Measurements from ENCODE around the gene VEZF1. TPM values are rescaled to one million over a fixed set of nuclear protein-coding genes. Genes with fewer than 3 reads are reported as not detected.

Gene VEZF1
- total and polyA plus RNA-seq, 2 donors (not counting 3 experiments of a cell fraction or from before 2014, with no cell fraction given): 27.8 to 59.0 TPM

DNA sequence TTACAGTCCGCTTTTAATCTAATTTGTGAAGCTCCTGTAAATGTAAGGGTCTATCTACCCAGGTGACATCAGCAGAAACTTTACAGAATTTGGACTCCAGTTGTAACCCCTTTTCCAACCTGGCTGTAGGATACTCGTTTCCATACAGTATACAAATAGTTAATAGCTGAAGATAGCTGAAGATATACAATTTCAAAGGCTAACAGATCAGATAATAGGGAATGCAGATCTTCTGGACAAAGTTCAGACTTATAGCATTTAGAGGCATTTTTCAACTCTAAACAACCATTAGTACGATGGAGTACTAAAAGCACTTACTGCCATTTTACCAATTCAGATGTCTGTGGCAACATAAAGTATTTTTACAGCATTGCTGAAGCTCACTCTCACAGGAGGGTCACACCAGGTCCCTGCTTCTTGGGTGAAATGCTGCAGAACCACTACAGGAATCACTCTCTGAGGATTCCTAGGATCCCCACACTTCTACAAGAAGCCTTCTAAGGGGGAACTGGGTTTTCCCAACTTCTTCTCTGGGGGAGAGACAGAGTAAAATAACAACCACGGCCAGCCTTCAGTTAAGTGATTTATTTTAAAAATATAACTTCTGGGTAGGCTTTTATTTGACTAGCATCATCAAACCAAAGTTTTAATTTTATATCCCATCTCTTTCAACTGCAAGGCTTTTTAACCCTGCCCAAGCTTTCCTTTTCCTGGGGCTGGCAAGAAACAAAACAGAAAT lies 2.9 kb downstream of the VEZF1 start:
- TF ChIP-seq JUN (IDR thresholded peaks at IDR 0.05; ENCODE audit: borderline replicate concordance, insufficient read depth, insufficient read length, low read depth): no peak
- TF ChIP-seq MYC (IDR thresholded peaks at IDR 0.05; ENCODE audit: low read depth, low read length): no peak
- TF ChIP-seq, protein P1, sequence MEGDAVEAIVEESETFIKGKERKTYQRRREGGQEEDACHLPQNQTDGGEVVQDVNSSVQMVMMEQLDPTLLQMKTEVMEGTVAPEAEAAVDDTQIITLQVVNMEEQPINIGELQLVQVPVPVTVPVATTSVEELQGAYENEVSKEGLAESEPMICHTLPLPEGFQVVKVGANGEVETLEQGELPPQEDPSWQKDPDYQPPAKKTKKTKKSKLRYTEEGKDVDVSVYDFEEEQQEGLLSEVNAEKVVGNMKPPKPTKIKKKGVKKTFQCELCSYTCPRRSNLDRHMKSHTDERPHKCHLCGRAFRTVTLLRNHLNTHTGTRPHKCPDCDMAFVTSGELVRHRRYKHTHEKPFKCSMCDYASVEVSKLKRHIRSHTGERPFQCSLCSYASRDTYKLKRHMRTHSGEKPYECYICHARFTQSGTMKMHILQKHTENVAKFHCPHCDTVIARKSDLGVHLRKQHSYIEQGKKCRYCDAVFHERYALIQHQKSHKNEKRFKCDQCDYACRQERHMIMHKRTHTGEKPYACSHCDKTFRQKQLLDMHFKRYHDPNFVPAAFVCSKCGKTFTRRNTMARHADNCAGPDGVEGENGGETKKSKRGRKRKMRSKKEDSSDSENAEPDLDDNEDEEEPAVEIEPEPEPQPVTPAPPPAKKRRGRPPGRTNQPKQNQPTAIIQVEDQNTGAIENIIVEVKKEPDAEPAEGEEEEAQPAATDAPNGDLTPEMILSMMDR (IDR thresholded peaks at IDR 0.05; ENCODE audit: extremely low read depth in 1 of 2, insufficient read depth in 1 of 2, low read depth in 1 of 2, low read length in 2 of 2): no peak
- TF ChIP-seq GATA2 (IDR thresholded peaks at IDR 0.05; ENCODE audit: insufficient read depth, insufficient read length, low read depth, low read length): no peak
- no peak for TF ChIP-seq POLR2AphosphoS5 (IDR thresholded peaks at IDR 0.05; ENCODE audit: insufficient read depth, low read depth, low read length)
- no peak for TF ChIP-seq EZH2 (IDR thresholded peaks at IDR 0.05; ENCODE audit: borderline replicate concordance, low read depth, low read length, severe bottlenecking)
- no peak for TF ChIP-seq FOS (IDR thresholded peaks at IDR 0.05; ENCODE audit: borderline replicate concordance, insufficient read depth, low read length)
- TF ChIP-seq, protein P2, sequence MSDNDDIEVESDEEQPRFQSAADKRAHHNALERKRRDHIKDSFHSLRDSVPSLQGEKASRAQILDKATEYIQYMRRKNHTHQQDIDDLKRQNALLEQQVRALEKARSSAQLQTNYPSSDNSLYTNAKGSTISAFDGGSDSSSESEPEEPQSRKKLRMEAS (IDR thresholded peaks at IDR 0.05; ENCODE audit: insufficient read depth, insufficient read length): no peak
- no peak for TF ChIP-seq POLR2A (IDR thresholded peaks at IDR 0.05; ENCODE audit: low read depth, low read length)
- Histone ChIP-seq H3K9me3 (replicated peaks; ENCODE audit: control insufficient read depth, insufficient read depth, low read length) (no peaks in the 10 kb centered on the region), H2AFZ (ENCODE audit: low read depth, low read length) (no peak overlapping the region), H3K9ac (replicated peaks; ENCODE audit: extremely low read depth, insufficient read depth, low read length) (peak overlapping the region; percentile 13), H3K4me1 (ENCODE audit: control insufficient read depth, extremely low read depth, insufficient read depth, low read length) (peaks cover 38% of the 10 kb centered on the region), H3K27me3 (ENCODE audit: control insufficient read depth in 2 of 2, insufficient read depth in 2 of 2, low read length in 2 of 2) (no peaks in the 10 kb centered on the region), H3K9me1 (replicated peaks; ENCODE audit: control insufficient read depth, extremely low read depth, insufficient read depth, low read length) (no peaks in the 10 kb centered on the region), H3K79me2 (ENCODE audit: control insufficient read depth, insufficient read depth, low read length) (peaks cover 69% of the 10 kb centered on the region), H3K4me2 (ENCODE audit: insufficient read depth, low read length) (peak overlapping the region; percentile 97), H3K4me3 (replicated peaks in 1 of 3; ENCODE audit: insufficient read depth in 1 of 3, low read depth in 1 of 3, low read length in 3 of 3) (no peak overlapping the region), H3K36me3 (ENCODE audit: control insufficient read depth in 2 of 2, extremely low read depth in 1 of 2, insufficient read depth in 2 of 2, low read length in 2 of 2) (peaks cover 5 to 14% of the 10 kb centered on the region in 2 experiments), H4K20me1 (replicated peaks; ENCODE audit: control insufficient read depth, extremely low read depth, insufficient read depth, low read length) (no peaks in the 10 kb centered on the region), H3K27ac (ENCODE audit: insufficient read depth, low read depth, low read length) (peak overlapping the region; percentile 44)
- intact Hi-C loops (cut with micrococcal nuclease): loop anchor here (1.0 to 2.0 kb wide), 2 partner anchors 14 to 31 kb away; no protein-coding TSS in a partner anchor
- BruUV-seq (replicated peaks): no TSS peak
- POLR2A ChIA-PET: interaction anchor here (0.6 to 1.2 kb wide), 2 partner anchors 29 to 98 kb away, joined by 3 to 4 read pairs; partner anchors contain the start of gene DYNLL2
- FAIRE-seq: no peak
- DNase-seq (ENCODE audit: low read depth, low spot score): no peak
- dilution Hi-C loops (cut with MboI; ENCODE audit: extremely low pct_ligation_motif_present, low sequenced_read_pairs): loop anchor here (25.0 kb wide), 1 partner anchor 123 kb away; the partner anchor contains the start of gene MRPS23
- CTCF ChIA-PET: interaction anchor here (0.7 to 3.2 kb wide), 13 partner anchors 9 to 131 kb away, joined by 3 to 46 read pairs (median 13); partner anchors contain the start of gene CUEDC1

All from endothelial cell of umbilical vein (primary cell).